Right lobe of liver (tissue), 6 donors: Measurements from ENCODE around the gene BEND7. TPM values are rescaled to one million over a fixed set of nuclear protein-coding genes. Genes with fewer than 3 reads are reported as not detected.

ENCODE experiments used
- ATAC-seq, 4 donors: fragments of 200-7000 bp; cut with Tn5 transposase; one replicate each; pipeline ENCODE4 v1.9.1; 2020; ENCODE audit warnings: mild to moderate bottlenecking in 4 of 4, moderate library complexity in 4 of 4
- DNase-seq, 3 donors: peaks; one replicate each; pipeline ENCODE4 v3.0.0-alpha.2; 2020
- H3K27ac ChIP-seq, 3 donors: fragments of 200-600 bp; one replicate each; pipeline ENCODE4 v1.8.0; 2022
- H3K27me3 ChIP-seq, 2 donors: fragments of 200-600 bp; one replicate each; pipeline ENCODE4 v1.8.0; 2022
- H3K36me3 ChIP-seq, 4 donors: fragments of 200-600 bp; sonication (generic) in 1 of 4; one replicate each; pipeline versions ENCODE4 v1.5.1 to v1.8.0; 2017 to 2022; ENCODE audit warnings: control low read depth in 1 of 4
- H3K4me1 ChIP-seq, 4 donors: fragments of 200-600 bp; sonication (generic) in 1 of 4; one replicate each; pipeline versions ENCODE4 v1.5.1 to v1.8.0; 2017 to 2022; ENCODE audit warnings: control low read depth in 1 of 4
- H3K4me3 ChIP-seq, 3 donors: fragments of 200-600 bp; one replicate each; pipeline ENCODE4 v1.8.0; 2022
- H3K9me3 ChIP-seq, 4 donors: fragments of 200-600 bp; sonication (generic) in 1 of 4; one replicate each; pipeline versions ENCODE4 v1.5.1 to v1.8.0; 2017 to 2022; ENCODE audit warnings: control low read depth in 1 of 4
- CTCF ChIP-seq, 4 donors: fragments of 200-600 bp in 3 of 4; fragments of 450-650 bp in 1 of 4; IDR thresholded peaks; one replicate each; pipeline versions ENCODE4 v1.5.1 to v1.8.0; 2016 to 2022; ENCODE audit warnings: antibody characterized with exemption in 4 of 4, mild to moderate bottlenecking in 2 of 4
- POLR2A ChIP-seq: fragments of 450-650 bp; IDR thresholded peaks from one replicate; pipeline ENCODE4 v1.6.1; 2017; ENCODE audit warnings: antibody characterized with exemption, mild to moderate bottlenecking
- WGBS: methylation state at CpG from one replicate; pipeline ENCODE4 v1.1.6; 2018; ENCODE audit warnings: low coverage, low lambda C conversion rate; ENCODE audit not compliant: insufficient coverage; ENCODE audit errors: missing lambda C conversion rate; 5-methylcytosine and 5-hydroxymethylcytosine counted together
- intact Hi-C, 2 donors: fragments of 100-400 bp; cut with DNase I; formaldehyde crosslinking; loops; one replicate each; pipeline versions ENCODE4 v1.11.2 to v1.14.1; 2022
- total RNA-seq, 6 experiments: library from RNA; depleted of rRNA in 2 of 6; stranded (reverse); fragments of >200 nt in 2 of 6; fragmentation: NEBNext Ultra II Directional in 3 of 6; extraction: Animal tissue kit (Norgen Biotek cat#: 25700) in 3 of 6; gene quantifications; one replicate each; pipeline versions ENCODE4 v1.1.0 to v1.2.4, GENCODE V29; 2016 to 2023
- donor health status: DM: no; HTN: yes; CAD: no.
- donor health status: DM: no; HTN: no; CAD: no.
- donor health status: DM: no; HTN: no; CAD: no.
- donor health status: DM: no; HTN: yes; CAD: no.
- donor health status: DM: no; HTN: yes; CAD: no.

The BEND7 gene
- total RNA-seq, 6 experiments from 2014 or later, result 14.5 to 21.5 (median 15.6) TPM

- H3K36me3 ChIP-seq, result no peaks in the 10 kb centered on the region
- no peaks in the 10 kb centered on the region for H3K4me1 ChIP-seq
- intact Hi-C loops, result no loop called here
- DNase-seq (no peak), ATAC-seq (no peak)
- H3K27ac ChIP-seq, result no peak overlapping the region
- no peaks in the 10 kb centered on the region for H3K9me3 ChIP-seq
- TF ChIP-seq CTCF (IDR thresholded peaks at IDR 0.05), result no peak
- H3K27me3 ChIP-seq, result no peaks in the 10 kb centered on the region
- H3K4me3 ChIP-seq, result no peak overlapping the region
Observed at GRCh38 chr10:13462551-13462950, 66.3 kb downstream of the BEND7 start.

GRCh38 chr10:13458687-13459012, 70.2 kb downstream of the BEND7 start:
- Histone ChIP-seq H3K36me3 (no peaks in the 10 kb centered on the region), H3K9me3 (no peaks in the 10 kb centered on the region), H3K4me3 (no peak overlapping the region), H3K27me3 (no peaks in the 10 kb centered on the region), H3K27ac (no peak overlapping the region), H3K4me1 (no peaks in the 10 kb centered on the region)
- TF ChIP-seq POLR2A (no peak), CTCF (IDR thresholded peaks at IDR 0.05) (no peak)
- WGBS, result 70% methylated on average over 2 of the region's 4 CpGs
- DNase-seq, result no peak
- no peak for ATAC-seq
- intact Hi-C loops, result no loop called here

- Histone ChIP-seq H3K4me1 (no peaks in the 10 kb centered on the region), H3K27me3 (no peaks in the 10 kb centered on the region), H3K4me3 (no peak overlapping the region), H3K9me3 (no peaks in the 10 kb centered on the region), H3K36me3 (no peaks in the 10 kb centered on the region), H3K27ac (no peak overlapping the region)
- intact Hi-C loops, result no loop called here
- TF ChIP-seq CTCF (IDR thresholded peaks at IDR 0.05) (no peak), POLR2A (no peak)
- DNase-seq (no peak), ATAC-seq (no peak)
- 89% methylated on average over 12 of the region's 13 CpGs for WGBS
Observed at GRCh38 chr10:13457958-13458686, 70.7 kb downstream of the BEND7 start.

GRCh38 chr10:13453896-13454295, 74.9 kb downstream of the BEND7 start:
- Histone ChIP-seq H3K4me3 (no peak overlapping the region), H3K27ac (no peak overlapping the region), H3K36me3 (no peaks in the 10 kb centered on the region), H3K4me1 (peaks cover 0 to 8% (median 0%) of the 10 kb centered on the region in 4 donors), H3K9me3 (no peaks in the 10 kb centered on the region), H3K27me3 (no peaks in the 10 kb centered on the region)
- 41% methylated on average over 6 of the region's 8 CpGs for WGBS
- DNase-seq (no peak), ATAC-seq (no peak)
- intact Hi-C loops, result no loop called here
- TF ChIP-seq CTCF (IDR thresholded peaks at IDR 0.05), result no peak
- TF ChIP-seq POLR2A, result no peak

- H3K27me3 ChIP-seq, result no peaks in the 10 kb centered on the region
- no peak overlapping the region for H3K27ac ChIP-seq
- ATAC-seq, result peak; percentile 26 to 90 (median 60)
- peaks cover 0 to 8% (median 0%) of the 10 kb centered on the region in 4 donors for H3K4me1 ChIP-seq
- H3K36me3 ChIP-seq, result no peaks in the 10 kb centered on the region
- DNase-seq, result no peak
- H3K4me3 ChIP-seq, result no peak overlapping the region
- no peaks in the 10 kb centered on the region for H3K9me3 ChIP-seq
- TF ChIP-seq POLR2A, result no peak
- no peak for TF ChIP-seq CTCF (IDR thresholded peaks at IDR 0.05)
- intact Hi-C loops, result no loop called here
- WGBS, result 47% methylated on average over 4 of the region's 4 CpGs
Observed at GRCh38 chr10:13450069-13450468, 78.7 kb downstream of the BEND7 start.
